HG03097 (cell line): ENCODE data around the gene RNGTT.
"Not testable (repeated sequence)": the region's sequence is repeated elsewhere in the genome, so short reads cannot be mapped to it uniquely, and the experiment has no call there.

Experiments
- ATAC-seq: cut with Tn5 transposase; IDR thresholded peaks from one replicate; pipeline ENCODE4 v1.9.1; 2021; ENCODE audit not compliant: unreplicated experiment, low FRiP score

RNGTT gene

DNA sequence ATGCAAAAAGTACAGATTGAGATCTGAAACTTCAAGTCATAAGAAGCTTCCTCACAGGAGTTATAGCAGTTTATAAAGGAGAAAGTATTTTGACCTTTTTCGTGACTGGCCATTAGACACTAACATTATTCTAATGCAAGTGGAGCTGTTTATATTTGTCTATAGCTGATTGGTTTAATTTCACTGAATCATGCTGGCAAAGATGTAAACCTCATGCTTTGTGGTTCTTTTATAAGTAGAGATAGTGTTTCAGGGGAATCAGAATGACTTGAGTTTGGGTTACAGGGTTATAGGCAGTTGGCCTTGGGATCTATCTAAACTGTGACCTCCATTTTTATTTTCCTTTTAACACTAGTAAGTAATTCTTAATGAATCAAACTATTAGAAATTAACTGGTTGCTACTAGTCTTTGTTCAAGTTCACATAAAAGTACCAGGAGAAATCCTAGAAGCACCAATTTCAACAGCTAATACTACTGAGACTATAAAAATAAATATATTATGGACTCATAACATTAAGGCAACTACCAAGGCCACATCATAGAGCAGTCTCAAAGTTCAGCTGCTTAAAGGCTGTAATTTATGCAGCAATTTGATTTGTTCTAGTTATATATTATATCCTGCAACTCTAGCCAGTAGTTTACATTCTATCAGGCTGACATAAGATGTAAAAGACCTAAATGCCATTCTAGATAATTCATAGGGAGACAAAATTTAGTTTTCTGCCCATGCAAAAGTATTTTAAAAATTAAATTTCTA, 94.0 kb downstream of the RNGTT start:
- no peak for ATAC-seq

GRCh38 chr6:88867841-88868731, 95.3 kb downstream of the RNGTT start:
- ATAC-seq, result no peak

GRCh38 chr6:88866856-88867255, 96.6 kb downstream of the RNGTT start:
- no peak for ATAC-seq

- ATAC-seq, result no peak
Observed at GRCh38 chr6:88865275-88865674, 98.1 kb downstream of the RNGTT start.

DNA sequence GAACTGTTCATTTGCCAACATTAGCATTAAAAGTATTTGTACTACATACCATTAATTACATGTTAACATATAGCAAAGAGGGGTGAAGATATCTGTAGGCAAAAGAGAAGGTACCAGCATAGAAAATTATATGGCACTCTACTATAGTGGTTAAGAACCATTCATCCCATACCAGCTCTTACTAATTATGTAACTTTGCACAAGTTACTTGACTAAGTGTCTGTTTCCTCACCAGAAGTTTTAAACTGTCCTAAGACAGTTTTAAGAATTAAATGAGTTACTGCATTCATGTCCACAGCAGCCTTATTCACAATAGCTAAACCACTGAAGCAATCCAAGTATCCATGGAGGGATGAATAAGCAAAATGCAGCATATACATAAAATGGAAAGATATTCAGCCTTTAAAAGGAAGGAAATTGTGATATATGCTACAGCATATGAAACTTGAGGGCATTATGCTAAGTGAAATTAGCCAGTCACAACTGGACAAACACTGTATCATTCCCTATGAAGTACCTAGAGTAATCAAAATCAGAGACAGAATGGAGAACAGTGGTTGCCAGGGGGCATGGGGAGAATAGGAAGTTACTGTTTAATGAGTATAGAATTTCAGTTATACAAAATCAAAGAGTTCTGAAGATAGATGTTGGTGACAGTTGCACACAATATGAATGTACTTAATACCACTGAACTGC, 98.9 kb downstream of the RNGTT start:
- no peak for ATAC-seq

GRCh38 chr6:88860310-88860709, 103.1 kb downstream of the RNGTT start:
- ATAC-seq, result no peak

DNA sequence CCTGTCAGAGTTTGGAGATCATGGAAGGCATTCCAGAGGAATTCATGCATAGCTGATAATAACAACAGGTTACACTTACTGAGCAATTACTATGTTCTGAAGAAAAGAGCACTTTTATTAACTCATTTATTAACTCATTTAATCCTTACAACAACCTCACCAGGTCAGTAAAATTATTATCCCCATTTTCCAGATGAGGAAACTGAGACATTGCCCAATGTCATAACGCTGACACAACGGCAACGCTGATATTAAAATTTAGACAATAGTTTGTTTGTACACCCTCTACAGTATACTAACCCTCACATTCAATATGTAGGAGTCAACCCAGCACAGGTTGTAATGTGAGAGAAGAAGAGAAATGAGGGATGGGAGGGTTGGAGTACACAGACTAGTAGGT, 105.0 kb downstream of the RNGTT start:
- no peak for ATAC-seq

GRCh38 chr6:88856566-88856965, 106.9 kb downstream of the RNGTT start:
- ATAC-seq, result no peak

- ATAC-seq, result no peak
Observed at GRCh38 chr6:88855541-88856147, 107.8 kb downstream of the RNGTT start.

DNA sequence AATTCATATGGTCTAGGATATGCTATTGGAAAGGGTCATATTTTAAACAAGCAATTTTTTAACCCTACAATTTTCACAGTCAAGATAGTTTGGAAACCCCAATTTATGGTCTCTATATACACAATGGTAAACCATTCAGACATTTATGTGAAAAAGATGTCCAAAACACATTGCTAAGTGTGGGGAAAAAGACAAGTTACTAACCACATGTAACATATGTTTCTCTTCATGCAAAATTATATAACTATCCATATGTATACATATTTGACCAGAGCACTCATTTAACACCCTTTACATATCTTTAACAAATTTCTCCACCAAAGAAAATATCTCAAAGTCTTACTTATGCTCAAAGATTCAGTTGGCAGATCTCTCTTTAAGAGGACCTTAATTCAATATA, 110.6 kb downstream of the RNGTT start:
- ATAC-seq, result no peak

GRCh38 chr6:88852000-88852399, 111.4 kb downstream of the RNGTT start:
- ATAC-seq, result no peak

GRCh38 chr6:88848870-88849269, 114.5 kb downstream of the RNGTT start:
- no peak for ATAC-seq

GRCh38 chr6:88843040-88843439, 120.4 kb downstream of the RNGTT start:
- no peak for ATAC-seq

DNA sequence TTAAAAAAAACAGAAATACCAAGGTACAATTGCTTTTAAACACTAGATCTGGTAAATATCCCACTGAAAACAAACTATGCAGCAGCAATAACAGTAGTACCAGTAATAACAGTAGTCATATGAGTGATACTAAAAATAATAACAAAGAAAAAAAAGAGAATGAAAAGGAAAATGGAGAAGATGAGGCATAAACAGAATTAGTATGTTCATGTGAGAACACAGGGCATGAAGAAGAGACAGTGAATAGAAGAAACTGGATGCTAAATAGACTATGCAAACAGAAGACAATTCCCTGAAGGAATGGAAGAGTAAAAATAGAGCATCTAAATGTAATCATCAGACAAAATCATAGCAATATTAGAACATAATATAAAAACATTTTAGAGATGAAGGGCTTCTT, 121.1 kb downstream of the RNGTT start:
- ATAC-seq, result no peak

GRCh38 chr6:88840796-88841539, 122.5 kb downstream of the RNGTT start:
- ATAC-seq, result no peak

DNA sequence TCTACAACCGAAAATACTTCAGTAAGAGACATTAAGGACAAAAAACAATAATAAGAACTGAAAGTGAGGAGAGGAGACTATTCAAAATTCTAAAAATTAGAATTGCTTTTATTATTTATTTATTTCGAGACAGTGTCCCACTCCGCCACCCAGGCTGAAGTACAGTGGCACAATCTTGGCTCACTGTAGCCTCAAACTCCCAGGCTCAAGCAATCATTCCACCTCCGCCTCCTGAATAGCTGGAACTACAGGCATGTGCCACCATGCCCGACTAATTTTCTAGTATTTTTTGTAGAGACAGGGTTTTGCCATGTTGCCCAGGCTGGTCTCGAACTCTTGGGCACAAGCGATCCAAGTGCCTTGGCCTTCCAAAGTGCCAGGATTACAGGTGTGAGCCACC, 123.1 kb downstream of the RNGTT start:
- no peak for ATAC-seq

DNA sequence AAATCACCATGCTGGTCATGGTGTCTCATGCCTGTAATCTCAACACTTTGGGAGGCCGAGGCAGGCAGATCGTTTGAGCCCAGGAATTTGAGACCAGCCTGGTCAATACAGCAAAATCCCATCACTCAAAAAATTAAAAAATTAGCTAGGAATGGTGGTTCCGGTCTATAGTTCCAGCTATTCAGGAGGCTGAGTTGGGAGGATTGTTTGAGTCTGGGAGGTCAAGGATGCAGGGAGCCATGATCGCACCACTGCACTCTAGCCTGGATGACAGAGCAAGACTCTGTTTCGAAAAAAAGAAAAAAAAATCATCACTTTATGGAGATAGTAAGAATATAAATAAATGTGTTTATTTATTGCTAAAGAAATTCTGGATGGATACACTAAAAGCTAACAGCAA, 124.1 kb downstream of the RNGTT start:
- ATAC-seq, result no peak

- no peak for ATAC-seq
Observed at GRCh38 chr6:88835210-88835609, 128.2 kb downstream of the RNGTT start.

DNA sequence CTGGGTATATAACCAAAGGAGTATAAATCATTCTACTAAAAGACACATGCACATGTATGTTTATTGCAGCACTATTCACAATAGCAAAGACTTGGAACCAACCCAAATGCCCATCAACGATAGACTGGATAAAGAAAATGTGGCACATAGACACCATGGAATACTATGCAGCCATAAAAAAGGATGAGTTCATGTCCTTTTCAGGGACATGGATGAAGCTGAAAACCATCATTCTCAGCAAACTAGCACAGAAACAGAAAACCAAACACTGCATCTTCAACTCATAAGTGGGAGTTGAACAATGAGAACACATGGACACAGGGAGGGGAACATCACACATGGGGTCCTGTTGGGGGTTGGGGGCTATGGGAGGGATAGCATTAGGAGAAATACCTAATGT, 130.3 kb downstream of the RNGTT start:
- not testable (repeated sequence) for ATAC-seq

DNA sequence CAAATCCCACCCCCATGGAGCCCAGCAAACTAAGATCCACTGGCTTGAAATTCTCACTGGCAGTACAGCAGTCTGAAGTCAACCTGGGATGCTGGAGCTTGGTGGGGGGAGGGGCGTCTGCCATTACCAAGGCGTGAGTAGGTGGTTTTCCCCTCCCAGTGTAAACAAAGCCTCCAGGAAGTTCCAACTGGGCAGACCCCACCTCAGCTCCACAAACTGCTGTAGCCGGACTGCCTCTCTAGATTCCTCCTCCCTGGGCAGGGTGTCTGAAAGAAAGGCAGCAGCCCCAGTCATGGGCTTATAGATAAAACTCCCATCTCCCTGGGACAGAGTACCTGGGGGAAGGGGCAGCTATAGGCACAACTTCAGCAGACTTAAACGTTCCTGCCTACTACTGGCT, 135.8 kb downstream of the RNGTT start:
- not testable (repeated sequence) for ATAC-seq
